Cerebellar cortex (tissue), 1 donor: Measurements from ENCODE around the gene MMP10.
"Not testable (repeated sequence)": the region's sequence is repeated elsewhere in the genome, so short reads cannot be mapped to it uniquely, and the experiment has no call there.

Experiments
- DNase-seq: peaks from one replicate; pipeline ENCODE4 v3.0.0-alpha.2; 2015; ENCODE audit warnings: low spot score

MMP10 gene

GRCh38 chr11:102783016-102783415 lies 2.6 kb upstream of the MMP10 start:
- DNase-seq: no peak

- no peak for DNase-seq
Observed at GRCh38 chr11:102781676-102782075, 1.2 kb upstream of the MMP10 start.

GRCh38 chr11:102776454-102776853 lies 4.0 kb downstream of the MMP10 start:
- no peak for DNase-seq

- DNase-seq: no peak
Observed at GRCh38 chr11:102773386-102773785, 7.0 kb downstream of the MMP10 start.

GRCh38 chr11:102771351-102771750 lies 9.1 kb downstream of the MMP10 start:
- no peak for DNase-seq

- no peak for DNase-seq
Observed at GRCh38 chr11:102770191-102770590, 10.2 kb downstream of the MMP10 start.

GRCh38 chr11:102767800-102768199 lies 12.6 kb downstream of the MMP10 start:
- DNase-seq: no peak

- DNase-seq: no peak
Observed at GRCh38 chr11:102763440-102763839, 17.0 kb downstream of the MMP10 start.

GRCh38 chr11:102762361-102762767 lies 18.1 kb downstream of the MMP10 start:
- no peak for DNase-seq

GRCh38 chr11:102761646-102762238 lies 18.7 kb downstream of the MMP10 start:
- DNase-seq: peak; percentile 18

- DNase-seq: peak; percentile 3
Observed at GRCh38 chr11:102760344-102761035, 19.9 kb downstream of the MMP10 start.

- DNase-seq: no peak
Observed at GRCh38 chr11:102757823-102758549, 22.4 kb downstream of the MMP10 start.

GRCh38 chr11:102753267-102753666 lies 27.2 kb downstream of the MMP10 start:
- DNase-seq: no peak

- no peak for DNase-seq
Observed at GRCh38 chr11:102751673-102752072, 28.8 kb downstream of the MMP10 start.

GRCh38 chr11:102749101-102749722 lies 31.2 kb downstream of the MMP10 start:
- DNase-seq: no peak

- DNase-seq: not testable (repeated sequence)
Observed at GRCh38 chr11:102746746-102747578, 33.5 kb downstream of the MMP10 start.

GRCh38 chr11:102734650-102735049 lies 45.8 kb downstream of the MMP10 start:
- DNase-seq: no peak

- DNase-seq: peak; percentile 49
Observed at GRCh38 chr11:102733232-102733875, 47.1 kb downstream of the MMP10 start.

- not testable (repeated sequence) for DNase-seq
Observed at GRCh38 chr11:102730944-102731343, 49.5 kb downstream of the MMP10 start.

GRCh38 chr11:102729849-102730815 lies 50.3 kb downstream of the MMP10 start:
- DNase-seq: no peak
